Putamen (tissue), 1 donor: ENCODE measurements around the gene ADGRF4.

Experiments
- DNase-seq: peaks from one replicate; pipeline ENCODE4 v3.0.0-alpha.2; 2016; ENCODE audit warnings: low spot score

The ADGRF4 gene

DNA sequence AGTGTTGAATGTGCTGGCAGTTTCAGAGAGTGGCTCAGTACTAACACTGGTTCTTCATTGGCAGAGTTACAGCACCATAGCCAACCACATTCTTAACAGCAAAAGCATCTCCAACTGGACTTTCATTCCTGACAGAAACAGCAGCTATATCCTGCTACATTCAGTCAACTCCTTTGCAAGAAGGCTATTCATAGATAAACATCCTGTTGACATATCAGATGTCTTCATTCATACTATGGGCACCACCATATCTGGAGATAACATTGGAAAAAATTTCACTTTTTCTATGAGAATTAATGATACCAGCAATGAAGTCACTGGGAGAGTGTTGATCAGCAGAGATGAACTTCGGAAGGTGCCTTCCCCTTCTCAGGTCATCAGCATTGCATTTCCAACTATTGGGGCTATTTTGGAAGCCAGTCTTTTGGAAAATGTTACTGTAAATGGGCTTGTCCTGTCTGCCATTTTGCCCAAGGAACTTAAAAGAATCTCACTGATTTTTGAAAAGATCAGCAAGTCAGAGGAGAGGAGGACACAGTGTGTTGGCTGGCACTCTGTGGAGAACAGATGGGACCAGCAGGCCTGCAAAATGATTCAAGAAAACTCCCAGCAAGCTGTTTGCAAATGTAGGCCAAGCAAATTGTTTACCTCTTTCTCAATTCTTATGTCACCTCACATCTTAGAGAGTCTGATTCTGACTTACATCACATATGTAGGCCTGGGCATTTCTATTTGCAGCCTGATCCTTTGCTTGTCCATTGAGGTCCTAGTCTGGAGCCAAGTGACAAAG lies 17.0 kb upstream of the ADGRF4 start:
- no peak for DNase-seq

DNA sequence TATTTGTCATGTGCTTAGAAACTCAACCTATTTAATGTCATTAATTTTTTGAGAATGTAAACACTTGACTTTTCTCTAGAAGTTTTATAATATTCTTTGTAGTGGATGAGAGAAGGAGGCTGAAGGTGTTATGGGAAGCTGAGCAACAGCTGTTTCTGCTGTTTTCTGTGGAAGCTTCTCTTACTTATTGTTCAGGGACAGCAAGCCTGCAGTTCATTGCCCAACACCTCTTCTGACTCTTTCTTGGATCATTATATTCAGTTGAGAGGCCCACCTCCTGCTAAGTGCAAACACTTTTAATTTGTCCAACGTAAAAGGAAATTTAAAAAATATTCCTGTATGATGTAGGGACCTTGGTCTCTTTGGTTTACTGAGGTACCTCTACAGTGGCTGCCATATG lies 12.0 kb upstream of the ADGRF4 start:
- no peak for DNase-seq

DNA sequence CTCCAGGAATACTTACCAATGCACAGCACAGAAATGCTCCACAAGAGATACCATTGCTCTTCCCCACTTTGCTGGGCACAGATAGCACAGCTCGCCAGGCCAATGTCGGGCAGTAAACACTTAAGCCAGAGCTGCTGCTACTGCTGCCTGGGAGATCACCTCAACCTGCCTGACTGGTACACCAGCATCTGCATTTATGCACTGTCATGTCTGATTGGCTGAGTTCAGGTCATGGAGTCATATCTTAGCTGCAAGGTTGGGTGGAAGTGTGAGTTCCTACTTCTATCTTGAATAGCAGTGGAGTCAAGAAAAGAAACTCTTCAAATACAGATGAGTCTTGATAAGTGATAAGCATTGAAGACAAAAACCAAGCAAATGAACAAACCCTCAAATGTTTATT lies 10.9 kb upstream of the ADGRF4 start:
- DNase-seq, result no peak

DNA sequence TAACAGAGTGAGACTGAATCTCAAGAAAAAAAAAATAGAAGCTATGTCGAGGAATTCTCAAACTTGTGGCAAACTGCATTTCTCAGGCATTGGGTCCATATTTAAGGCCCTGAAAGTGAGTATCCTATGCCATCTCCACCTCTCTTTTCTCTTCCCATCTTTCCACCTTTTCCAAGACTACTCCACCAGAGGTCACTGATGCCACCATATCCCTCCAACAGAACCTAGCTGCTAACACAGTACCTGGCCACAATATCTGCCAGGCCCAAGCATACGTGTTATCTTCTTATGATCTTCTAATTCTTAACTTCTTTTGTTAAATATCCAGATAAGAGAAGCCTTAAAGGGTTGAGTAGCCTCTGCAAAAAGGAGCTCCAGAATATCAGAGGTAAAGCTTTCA lies 8.2 kb upstream of the ADGRF4 start:
- no peak for DNase-seq

- no peak for DNase-seq
Observed at GRCh38 chr6:47690791-47691190, 7.6 kb upstream of the ADGRF4 start.

DNA sequence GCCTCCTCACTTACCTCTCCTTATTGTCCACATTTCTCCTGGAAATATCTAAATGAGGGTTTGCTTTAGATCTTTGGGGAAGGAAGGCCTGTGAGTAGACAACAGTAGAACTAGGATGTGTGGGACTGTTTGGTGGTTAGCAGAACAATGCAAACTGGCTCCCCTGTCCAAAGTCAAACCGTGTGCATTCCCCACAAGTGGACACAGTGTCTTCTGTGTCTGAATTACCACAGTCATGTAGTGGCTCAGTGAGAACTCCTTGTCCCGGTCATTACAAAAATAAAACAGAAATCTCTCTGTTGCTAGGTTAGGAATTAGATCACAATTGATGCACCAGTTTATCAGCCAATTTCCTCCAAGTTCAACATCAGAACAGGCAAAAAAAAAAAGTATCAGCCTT lies 455 bp upstream of the ADGRF4 start:
- no peak for DNase-seq

DNA sequence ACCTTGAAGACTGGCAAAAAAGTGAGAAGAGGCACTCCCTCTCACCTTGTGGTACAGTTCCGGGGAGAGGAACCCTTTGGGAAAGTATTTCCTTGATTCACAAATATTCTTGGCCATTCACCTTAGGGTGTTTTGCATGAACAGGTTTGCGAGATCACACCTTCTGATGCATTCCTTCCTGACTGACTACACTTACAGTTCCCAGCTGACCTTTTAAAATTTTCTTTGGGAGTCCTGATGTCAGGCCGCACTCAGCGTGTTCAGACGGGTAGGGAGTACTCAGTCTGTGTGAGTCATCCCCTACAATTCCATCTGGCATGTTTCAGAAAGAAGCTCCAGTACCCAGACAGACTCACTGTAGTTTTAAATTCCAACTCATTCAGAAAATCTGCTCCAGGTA lies 1.7 kb downstream of the ADGRF4 start:
- DNase-seq, result no peak

DNA sequence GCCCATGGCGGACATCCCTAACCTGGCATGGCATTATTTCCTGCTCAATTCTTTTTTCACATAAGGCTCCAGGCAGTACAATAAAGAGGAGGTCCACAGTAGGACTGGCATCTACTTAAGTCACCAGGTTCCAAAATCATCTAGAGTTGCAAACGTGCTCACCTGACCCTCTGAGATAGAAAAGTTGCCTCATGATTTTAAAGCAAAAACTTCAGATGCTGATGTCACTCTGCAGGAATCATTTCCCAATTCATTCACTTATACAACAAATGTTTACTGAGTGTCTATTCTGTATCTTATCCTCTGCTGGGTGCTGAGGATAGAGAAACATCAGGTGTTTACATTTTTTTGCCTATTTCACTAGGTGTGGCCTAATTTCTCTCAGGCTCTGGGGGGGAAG lies 2.2 kb downstream of the ADGRF4 start:
- no peak for DNase-seq

DNA sequence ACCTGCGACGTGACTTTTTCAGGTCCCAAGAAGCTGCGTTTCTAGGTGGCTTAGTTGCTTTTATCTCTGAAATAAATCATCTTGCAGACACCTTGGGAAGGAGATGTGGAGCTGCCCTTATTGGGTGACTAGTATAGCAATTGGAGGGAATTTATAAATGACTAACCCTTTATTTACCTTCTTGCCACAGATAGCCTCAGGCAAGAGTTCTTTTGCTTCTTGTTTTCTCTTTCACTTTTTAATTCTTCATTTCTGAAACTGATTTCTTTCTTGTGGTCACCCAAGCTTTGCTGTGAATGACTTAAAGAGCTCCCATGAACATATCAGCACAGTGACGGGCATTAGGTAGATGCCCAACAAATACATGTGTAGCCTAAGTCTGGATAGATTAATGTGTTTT lies 3.0 kb downstream of the ADGRF4 start:
- DNase-seq, result no peak

- no peak for DNase-seq
Observed at GRCh38 chr6:47709160-47709559, 10.8 kb downstream of the ADGRF4 start.

DNA sequence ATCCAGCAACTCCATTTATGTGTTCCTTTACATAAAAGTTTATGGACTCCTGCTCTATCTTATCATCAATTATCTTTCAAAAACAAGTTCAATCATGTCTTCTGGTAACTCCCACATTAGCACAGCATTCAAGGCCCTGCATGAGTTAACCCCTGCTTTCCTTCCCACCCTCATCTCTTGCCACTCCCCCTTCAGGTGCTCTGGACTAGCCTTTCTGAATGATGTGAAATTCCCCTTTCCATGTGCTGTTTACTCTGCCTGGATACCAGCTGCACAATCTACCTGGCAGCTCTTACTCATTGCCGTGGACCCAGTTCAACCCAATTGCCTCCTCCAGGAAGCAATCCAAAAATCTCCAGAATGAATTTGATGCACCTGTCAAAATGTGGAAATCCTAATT lies 11.9 kb downstream of the ADGRF4 start:
- DNase-seq, result no peak

DNA sequence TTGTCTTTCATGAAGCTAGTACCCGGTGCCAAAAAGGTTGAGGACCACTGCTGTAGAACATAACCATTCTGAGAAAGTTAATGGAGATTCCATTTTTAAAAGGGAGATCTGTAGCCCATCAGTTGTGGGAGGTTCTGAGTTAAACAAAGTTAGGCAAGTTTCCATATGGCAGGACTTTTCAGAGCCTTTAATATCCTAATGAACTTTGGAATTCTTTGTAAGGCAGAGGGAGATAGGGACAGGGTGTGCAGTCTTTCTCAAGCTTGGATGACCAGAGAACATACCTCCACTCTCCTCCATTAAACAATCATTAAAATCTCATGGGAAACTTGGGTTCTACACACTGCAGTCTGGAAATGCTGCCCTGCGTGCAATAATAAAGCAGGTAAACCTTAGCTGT lies 14.8 kb downstream of the ADGRF4 start:
- no peak for DNase-seq

DNA sequence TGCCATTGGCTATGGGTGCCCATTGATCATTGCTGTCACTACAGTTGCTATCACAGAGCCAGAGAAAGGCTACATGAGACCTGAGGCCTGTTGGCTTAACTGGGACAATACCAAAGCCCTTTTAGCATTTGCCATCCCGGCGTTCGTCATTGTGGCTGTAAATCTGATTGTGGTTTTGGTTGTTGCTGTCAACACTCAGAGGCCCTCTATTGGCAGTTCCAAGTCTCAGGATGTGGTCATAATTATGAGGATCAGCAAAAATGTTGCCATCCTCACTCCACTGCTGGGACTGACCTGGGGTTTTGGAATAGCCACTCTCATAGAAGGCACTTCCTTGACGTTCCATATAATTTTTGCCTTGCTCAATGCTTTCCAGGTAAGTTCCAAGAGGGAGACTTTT lies 16.4 kb downstream of the ADGRF4 start:
- no peak for DNase-seq

DNA sequence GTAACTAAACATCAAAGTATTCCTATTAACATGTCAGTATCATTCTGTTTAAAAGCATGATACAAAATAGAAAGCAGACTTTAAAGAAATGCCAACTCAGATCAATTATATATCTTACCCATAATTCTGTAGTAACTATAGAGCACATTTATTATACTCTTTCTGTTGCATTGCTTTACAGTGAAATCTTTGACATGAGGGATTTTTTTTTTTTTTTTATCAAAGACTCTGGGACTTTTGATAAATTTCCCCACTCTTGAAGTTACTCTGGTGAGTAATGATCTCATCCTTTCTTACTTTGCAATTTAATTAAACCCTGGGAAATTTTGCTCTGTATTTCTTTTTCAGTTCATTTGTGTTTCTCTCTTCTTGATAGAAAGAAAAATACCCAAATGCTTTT lies 17.4 kb downstream of the ADGRF4 start:
- no peak for DNase-seq

GRCh38 chr6:47716207-47716606 lies 17.8 kb downstream of the ADGRF4 start:
- no peak for DNase-seq

GRCh38 chr6:47718571-47718970 lies 20.2 kb downstream of the ADGRF4 start:
- no peak for DNase-seq

DNA sequence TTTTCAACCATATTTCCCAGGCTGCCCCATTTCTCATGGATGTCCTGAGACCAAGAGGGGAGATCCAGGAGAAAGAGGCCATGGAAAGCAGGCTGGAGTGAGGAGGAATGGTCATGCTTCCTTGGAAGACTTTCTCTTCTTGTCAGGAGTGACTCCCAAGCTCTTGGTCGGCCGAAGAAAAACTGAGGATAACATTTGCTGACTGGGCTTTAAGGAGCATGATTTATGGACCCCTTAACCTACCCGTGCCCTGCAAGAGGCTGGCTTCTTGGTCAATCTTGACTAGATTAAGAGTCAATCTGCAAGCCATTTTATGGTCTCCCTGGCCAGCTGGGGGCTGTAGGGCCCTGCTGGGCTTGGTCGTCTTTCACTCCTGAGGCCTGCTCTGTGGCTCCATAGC lies 22.8 kb downstream of the ADGRF4 start:
- DNase-seq, result no peak

- DNase-seq, result no peak
Observed at GRCh38 chr6:47722194-47722593, 23.8 kb downstream of the ADGRF4 start.

DNA sequence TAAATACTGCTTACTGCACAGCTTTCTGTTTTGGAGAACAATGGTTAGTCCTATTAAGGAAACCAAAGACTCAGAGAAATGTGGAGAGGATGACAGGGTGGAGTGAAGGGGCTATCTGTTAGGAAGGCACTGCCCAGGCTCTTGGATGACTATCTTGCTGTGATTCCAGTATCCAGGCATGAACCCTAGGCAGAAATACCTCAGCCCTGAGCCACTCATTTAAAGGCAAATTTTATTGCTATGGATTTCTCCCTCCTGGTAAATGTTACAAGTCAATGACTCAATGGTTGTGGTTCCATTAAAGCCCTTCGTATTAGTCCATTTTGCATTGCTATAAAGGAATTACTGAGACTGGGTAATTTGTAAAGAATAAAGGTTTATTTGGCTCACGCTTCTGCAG lies 25.9 kb downstream of the ADGRF4 start:
- DNase-seq, result no peak

GRCh38 chr6:47727391-47727790 lies 29.0 kb downstream of the ADGRF4 start:
- DNase-seq, result no peak

GRCh38 chr6:47729019-47729418 lies 30.6 kb downstream of the ADGRF4 start:
- DNase-seq, result no peak

DNA sequence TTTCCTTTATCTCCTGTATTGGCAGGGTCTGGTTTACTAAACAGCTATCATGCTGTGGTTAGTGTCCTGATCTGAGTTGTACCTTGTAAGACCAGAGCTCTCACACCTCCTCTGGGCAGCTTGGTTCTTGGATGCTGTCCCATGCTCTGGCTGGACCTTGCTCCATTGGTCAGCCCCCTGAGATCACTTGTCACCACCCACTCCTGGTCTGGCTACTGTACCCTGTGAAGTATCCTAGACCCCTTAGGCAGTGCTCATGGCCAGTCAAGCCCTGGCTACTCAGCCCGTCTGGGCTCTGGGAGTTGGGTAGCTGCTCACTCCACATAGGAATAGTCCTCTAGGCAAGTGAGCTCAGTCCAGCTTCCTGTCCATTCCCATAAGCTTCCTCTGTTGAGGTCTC lies 31.1 kb downstream of the ADGRF4 start:
- no peak for DNase-seq

GRCh38 chr6:47733879-47734558 lies 35.6 kb downstream of the ADGRF4 start:
- no peak for DNase-seq
